NCI-H2171 (cell line): ENCODE data around the gene DENND4B.
A peak's percentile ranks its signal among the peaks of the same experiment; 100 is the strongest.
"Not testable (repeated sequence)": the region's sequence is repeated elsewhere in the genome, so short reads cannot be mapped to it uniquely, and the experiment has no call there.

Source experiments
- DNase-seq: peaks from one replicate; lab custom pipeline; 2025; lab: John Stamatoyannopoulos, UW

DENND4B gene

GRCh38 chr1:153922972-153923925 lies 23.3 kb downstream of the DENND4B start, which contains the start of gene GATAD2B:
Gene GATAD2B, minus strand, starts transcription at chr1:153922972. Its CDS starts 94,625 bp downstream, at chr1:153828347.
- peak; percentile 99 for DNase-seq

- peak; percentile 85 for DNase-seq
These were observed 24.2 kb downstream of the DENND4B start for GRCh38 chr1:153922076-153922971.

- peak; percentile 5 for DNase-seq
These were observed 24.8 kb downstream of the DENND4B start for GRCh38 chr1:153921803-153922075.

GRCh38 chr1:153921080-153921802 lies 25.3 kb downstream of the DENND4B start:
- DNase-seq = no peak

- DNase-seq = peak; percentile 4
These were observed 26.4 kb downstream of the DENND4B start for GRCh38 chr1:153919876-153920852.

GRCh38 chr1:153916297-153916696 lies 30.2 kb downstream of the DENND4B start:
- no peak for DNase-seq

- no peak for DNase-seq
These were observed 34.2 kb downstream of the DENND4B start for GRCh38 chr1:153912349-153912748.

GRCh38 chr1:153910560-153910959 lies 36.0 kb downstream of the DENND4B start:
- not testable (repeated sequence) for DNase-seq

- no peak for DNase-seq
These were observed 38.4 kb downstream of the DENND4B start for GRCh38 chr1:153908071-153908470.

GRCh38 chr1:153907134-153907533 lies 39.4 kb downstream of the DENND4B start:
- DNase-seq = no peak

- DNase-seq = no peak
These were observed 40.1 kb downstream of the DENND4B start for GRCh38 chr1:153906396-153906795.

- DNase-seq = not testable (repeated sequence)
These were observed 40.6 kb downstream of the DENND4B start for GRCh38 chr1:153905908-153906307.

- no peak for DNase-seq
These were observed 42.6 kb downstream of the DENND4B start for GRCh38 chr1:153903841-153904455.

GRCh38 chr1:153899509-153899908 lies 47.0 kb downstream of the DENND4B start:
- no peak for DNase-seq

GRCh38 chr1:153895866-153896265 lies 50.7 kb downstream of the DENND4B start:
- not testable (repeated sequence) for DNase-seq

GRCh38 chr1:153891042-153891441 lies 55.5 kb downstream of the DENND4B start:
- DNase-seq = not testable (repeated sequence)

GRCh38 chr1:153888533-153888932 lies 58.0 kb downstream of the DENND4B start:
- no peak for DNase-seq

GRCh38 chr1:153886127-153886526 lies 60.4 kb downstream of the DENND4B start:
- DNase-seq = no peak

GRCh38 chr1:153883223-153883622 lies 63.3 kb downstream of the DENND4B start:
- DNase-seq = no peak

GRCh38 chr1:153882296-153882912 lies 64.1 kb downstream of the DENND4B start:
- no peak for DNase-seq
